Ovary (tissue), 9 donors: Measurements from ENCODE around the gene ZNF76. TPM values are rescaled to one million over a fixed set of nuclear protein-coding genes. Genes with fewer than 3 reads are reported as not detected.

Source experiments
- DNase-seq, 5 donors: peaks; one replicate each; pipeline ENCODE4 v3.0.0-alpha.2; 2019 to 2020
- H3K27ac ChIP-seq, 2 donors: fragments of 200-600 bp; one replicate each; pipeline versions ENCODE4 v1.5.1 to v1.8.0; 2019 to 2022
- H3K27me3 ChIP-seq: fragments of 200-600 bp; one replicate; pipeline ENCODE4 v1.8.0; 2022
- H3K36me3 ChIP-seq: fragments of 200-600 bp; sonication (generic); one replicate; pipeline ENCODE4 v1.5.1; 2019
- H3K4me1 ChIP-seq: one replicate; pipeline ENCODE4 v1.8.1; 2013; ENCODE audit warnings: mild to moderate bottlenecking, moderate library complexity; ENCODE audit not compliant: insufficient read depth
- H3K4me3 ChIP-seq: fragments of 200-600 bp; sonication (generic); one replicate; pipeline ENCODE4 v1.5.1; 2017
- H3K9me3 ChIP-seq, 2 donors: fragments of 200-600 bp in 1 of 2; sonication (generic) in 1 of 2; one replicate each; pipeline versions ENCODE4 v1.5.1 to v1.8.1; 2013 to 2019; ENCODE audit warnings: mild to moderate bottlenecking in 1 of 2, moderate library complexity in 1 of 2
- CTCF ChIP-seq, 3 donors: fragments of 450-650 bp in 2 of 3; fragments of 200-600 bp in 1 of 3; IDR thresholded peaks; one replicate each; pipeline versions ENCODE4 v1.5.1 to v1.8.0; 2016 to 2022; ENCODE audit warnings: antibody characterized with exemption in 3 of 3, mild to moderate bottlenecking in 1 of 3
- EP300 ChIP-seq: sonication (generic); formaldehyde crosslinking; IDR thresholded peaks from one replicate; pipeline ENCODE4 v1.6.1; 2017; ENCODE audit warnings: antibody characterized with exemption
- POLR2A ChIP-seq: fragments of 450-650 bp; IDR thresholded peaks from one replicate; pipeline ENCODE4 v1.6.1; 2017; ENCODE audit warnings: antibody characterized with exemption, mild to moderate bottlenecking, moderate library complexity
- WGBS, 3 donors: extraction: QIAGEN DNeasy Blood & Tissue Kit in 1 of 3; methylation state at CpG; one replicate each; pipeline versions ENCODE4 v1.1.5 to v1.1.7; 2013 to 2017; 5-methylcytosine and 5-hydroxymethylcytosine counted together
- intact Hi-C, 4 donors: fragments of 100-400 bp; cut with DNase I; formaldehyde crosslinking; loops; one replicate each; pipeline versions ENCODE4 v1.11.0 to v1.15.1; 2022 to 2023
- polyA plus RNA-seq, 2 donors: library from polyadenylated mRNA; stranded (reverse); fragments of 200-250 nt in 1 of 2; fragments of 350-450 nt in 1 of 2; fragmentation: Illumina TruSeq in 1 of 2; extraction: RNeasy Lipid Tissue Mini Kit (QIAGEN cat#74804) in 1 of 2; gene quantifications; one replicate each; pipeline ENCODE4 v1.2.3, GENCODE V29; 2013 to 2014
- total RNA-seq, 7 donors: library from RNA; depleted of rRNA in 2 of 7; stranded (reverse); fragments of >200 nt in 2 of 7; fragmentation: NEBNext Ultra II Directional in 3 of 7; extraction: Animal tissue kit (Norgen Biotek cat#: 25700) in 3 of 7; gene quantifications; one replicate each; pipeline versions ENCODE4 v1.1.0 to v1.2.4, GENCODE V29; 2016 to 2023
- donor health status: DM: no; HTN: no; CAD: no; lungs with moderate emphysema.
- donor health status: DM: no; HTN: no; CAD: no.
- donor health status: Bipolar disorder and iron deficiency.
- donor health status: DM: yes; HTN: yes; CAD: no.
- donor health status: DM: no; HTN: no; CAD: no.
- donor health status: DM: yes; HTN: yes; CAD: no.

Gene ZNF76
- total and polyA plus RNA-seq, 9 donors = 17.0 to 55.0 (median 42.8) TPM

- no peaks in the 10 kb centered on the region for H3K4me1 ChIP-seq
Measured at GRCh38 chr6:35223396-35223795, 36.1 kb upstream of the ZNF76 start.

DNA sequence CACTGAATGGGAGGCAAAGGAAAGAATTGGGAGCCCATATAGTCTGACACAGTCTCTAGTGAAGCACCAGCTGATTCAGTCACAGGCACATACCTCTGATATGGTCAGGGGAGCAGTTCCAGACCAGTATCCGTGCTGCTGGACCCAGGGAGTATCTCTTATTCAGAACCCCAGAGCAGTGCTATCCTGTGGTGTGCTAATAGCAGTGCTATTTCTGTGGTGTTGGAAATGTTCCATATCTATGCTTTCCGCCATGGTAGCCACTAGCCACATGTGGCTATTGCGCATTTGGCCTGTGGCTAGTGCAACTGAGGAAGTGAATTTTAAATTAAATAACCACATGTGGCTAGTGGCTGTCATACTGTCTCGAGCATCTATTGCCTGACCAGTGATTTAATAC, 34.8 kb upstream of the ZNF76 start:
- H3K36me3 ChIP-seq = no peaks in the 10 kb centered on the region
- intact Hi-C loops = loop anchor here in 1 of 4 donors (5.0 kb wide), 1 partner anchor 1263 kb away; no protein-coding TSS in a partner anchor
- H3K27me3 ChIP-seq = no peaks in the 10 kb centered on the region
- WGBS, 3 donors = 87 to 90% (median 89%) methylated on average over 4 of the region's 4 CpGs
- H3K4me1 ChIP-seq = no peaks in the 10 kb centered on the region
- no peak for DNase-seq
- no peak overlapping the region for H3K4me3 ChIP-seq
- H3K27ac ChIP-seq = no peak overlapping the region
- TF ChIP-seq EP300 (no peak), POLR2A (no peak), CTCF (IDR thresholded peaks at IDR 0.05) (no peak)
- no peaks in the 10 kb centered on the region for H3K9me3 ChIP-seq

More at GRCh38 chr6:35223396-35223795, 36.1 kb upstream of the ZNF76 start:
- TF ChIP-seq EP300 (no peak), POLR2A (no peak), CTCF (IDR thresholded peaks at IDR 0.05) (no peak)
- Histone ChIP-seq H3K27ac (no peak overlapping the region), H3K36me3 (no peaks in the 10 kb centered on the region), H3K27me3 (no peaks in the 10 kb centered on the region), H3K9me3 (no peaks in the 10 kb centered on the region), H3K4me3 (no peak overlapping the region)
- no peak for DNase-seq
- 76 to 92% (median 79%) methylated on average over 2 of the region's 2 CpGs for WGBS, 3 donors
- intact Hi-C loops = loop anchor here in 1 of 4 donors (5.0 kb wide), 1 partner anchor 1264 kb away; no protein-coding TSS in a partner anchor

- H3K36me3 ChIP-seq = no peaks in the 10 kb centered on the region
- H3K9me3 ChIP-seq = no peaks in the 10 kb centered on the region
- peaks cover 4% of the 10 kb centered on the region for H3K4me1 ChIP-seq
- H3K27me3 ChIP-seq = no peaks in the 10 kb centered on the region
- no peak overlapping the region for H3K4me3 ChIP-seq
- intact Hi-C loops = no loop called here
- no peak for DNase-seq
- TF ChIP-seq EP300 = no peak
- TF ChIP-seq POLR2A = no peak
- no peak for TF ChIP-seq CTCF (IDR thresholded peaks at IDR 0.05)
- 86 to 95% (median 88%) methylated on average over 6 of the region's 6 CpGs for WGBS, 3 donors
- H3K27ac ChIP-seq = no peak overlapping the region
Measured at GRCh38 chr6:35228481-35228880, 31.1 kb upstream of the ZNF76 start.

- intact Hi-C loops = no loop called here
- no peaks in the 10 kb centered on the region for H3K9me3 ChIP-seq
- H3K27me3 ChIP-seq = no peaks in the 10 kb centered on the region
- 82 to 90% (median 86%) methylated on average over 5 of the region's 5 CpGs for WGBS, 3 donors
- peaks cover 4% of the 10 kb centered on the region for H3K4me1 ChIP-seq
- no peaks in the 10 kb centered on the region for H3K36me3 ChIP-seq
- H3K4me3 ChIP-seq = no peak overlapping the region
- no peak for DNase-seq
- no peak overlapping the region for H3K27ac ChIP-seq
- no peak for TF ChIP-seq POLR2A
- TF ChIP-seq CTCF (IDR thresholded peaks at IDR 0.05) = no peak
- no peak for TF ChIP-seq EP300
Measured at GRCh38 chr6:35229304-35229703, 30.2 kb upstream of the ZNF76 start.
